Astrocyte (in vitro differentiated cells and primary cell): ENCODE measurements around the gene CAT.
"Not testable (repeated sequence)": the region's sequence is repeated elsewhere in the genome, so short reads cannot be mapped to it uniquely, and the experiment has no call there.

ENCODE experiments used
- EZH2 ChIP-seq: IDR thresholded peaks from 2 replicates; pipeline ENCODE4 v1.6.1; 2012; ENCODE audit warnings: mild to moderate bottlenecking, low read length, inconsistent platforms; ENCODE audit not compliant: insufficient read depth
- TF ChIP-seq, protein P1 (sequence below): IDR thresholded peaks from 2 replicates; pipeline ENCODE4 v1.5.1; 2011; ENCODE audit warnings: low read depth, mild to moderate bottlenecking, inconsistent platforms, low read length, moderate library complexity; ENCODE audit not compliant: insufficient read depth

DNA sequence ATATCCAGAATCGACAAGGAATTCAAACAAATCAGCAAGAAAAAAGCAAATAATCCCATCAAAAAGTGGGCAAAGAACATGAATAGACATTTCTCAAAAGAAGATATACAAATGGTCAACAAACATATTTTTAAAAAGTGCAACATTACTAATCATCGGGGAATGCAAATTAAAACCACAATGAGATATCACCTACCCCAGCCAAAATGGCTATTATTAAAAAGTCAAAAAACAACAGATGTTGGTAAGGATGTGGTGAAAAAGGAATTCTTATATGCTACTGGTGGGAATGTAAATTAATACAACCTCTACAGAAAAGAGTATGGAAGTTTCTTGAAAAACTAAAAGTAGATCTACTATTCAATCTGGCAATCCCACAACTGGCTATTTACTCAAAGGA is 13.9 kb upstream of the CAT start:
- TF ChIP-seq, protein P1, sequence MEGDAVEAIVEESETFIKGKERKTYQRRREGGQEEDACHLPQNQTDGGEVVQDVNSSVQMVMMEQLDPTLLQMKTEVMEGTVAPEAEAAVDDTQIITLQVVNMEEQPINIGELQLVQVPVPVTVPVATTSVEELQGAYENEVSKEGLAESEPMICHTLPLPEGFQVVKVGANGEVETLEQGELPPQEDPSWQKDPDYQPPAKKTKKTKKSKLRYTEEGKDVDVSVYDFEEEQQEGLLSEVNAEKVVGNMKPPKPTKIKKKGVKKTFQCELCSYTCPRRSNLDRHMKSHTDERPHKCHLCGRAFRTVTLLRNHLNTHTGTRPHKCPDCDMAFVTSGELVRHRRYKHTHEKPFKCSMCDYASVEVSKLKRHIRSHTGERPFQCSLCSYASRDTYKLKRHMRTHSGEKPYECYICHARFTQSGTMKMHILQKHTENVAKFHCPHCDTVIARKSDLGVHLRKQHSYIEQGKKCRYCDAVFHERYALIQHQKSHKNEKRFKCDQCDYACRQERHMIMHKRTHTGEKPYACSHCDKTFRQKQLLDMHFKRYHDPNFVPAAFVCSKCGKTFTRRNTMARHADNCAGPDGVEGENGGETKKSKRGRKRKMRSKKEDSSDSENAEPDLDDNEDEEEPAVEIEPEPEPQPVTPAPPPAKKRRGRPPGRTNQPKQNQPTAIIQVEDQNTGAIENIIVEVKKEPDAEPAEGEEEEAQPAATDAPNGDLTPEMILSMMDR = not testable (repeated sequence)
- not testable (repeated sequence) for TF ChIP-seq EZH2
